ENCODE data around the gene PLXNC1. TPM values are rescaled to one million over a fixed set of nuclear protein-coding genes. Genes with fewer than 3 reads are reported as not detected.

PLXNC1 gene
- total and polyA plus RNA-seq, 2 donors (not counting 1 experiment from before 2014, with no cell fraction given) = 9.7 to 33.6 TPM

GRCh38 chr12:94297876-94298505 lies 149.6 kb downstream of the PLXNC1 start:
- peak overlapping the region; percentile 81 to 89 for H3K27ac ChIP-seq (ENCODE audit: low read length in 2 of 2)
- peaks cover 37 to 43% of the 10 kb centered on the region in 2 donors for H3K4me1 ChIP-seq (ENCODE audit: control insufficient read depth in 2 of 2, insufficient read depth in 2 of 2, low read length in 2 of 2)
- ChIA-PET POLR2A (no interaction called here), CTCF (interaction anchor here (0.6 to 1.4 kb wide), 4 partner anchors 12 to 914 kb away, joined by 3 to 5 read pairs (median 4); no protein-coding TSS in a partner anchor)
- no peaks in the 10 kb centered on the region for H3K27me3 ChIP-seq (replicated peaks in 1 of 4; ENCODE audit: control extremely low read depth in 1 of 4, control insufficient read depth in 3 of 4, insufficient read depth in 4 of 4, low read length in 3 of 4)
- WGBS (ENCODE audit: insufficient coverage) = no CpG with 5 or more reads among the region's 2 CpGs
- intact Hi-C loops (cut with micrococcal nuclease) = loop anchor here (1.0 to 10.0 kb wide), 3 partner anchors 20 to 93 kb away; no protein-coding TSS in a partner anchor
- Mint-ChIP-seq H3K4me1 (peaks cover 59% of the 10 kb centered on the region), H3K27me3 (no peaks in the 10 kb centered on the region), H3K4me3 (peak overlapping the region; percentile 44), H3K9me3 (ENCODE audit: insufficient read depth) (no peaks in the 10 kb centered on the region), H3K27ac (peak overlapping the region; percentile 85)
- peak overlapping the region; percentile 6 for H2AFZ ChIP-seq (ENCODE audit: insufficient read depth, low read depth, low read length, poor library complexity, severe bottlenecking)
- H3K4me3 ChIP-seq (ENCODE audit: control extremely low read depth in 1 of 5, extremely low read depth in 1 of 5, insufficient read depth in 1 of 5, low read depth in 2 of 5, low read length in 4 of 5) = peak overlapping the region in 1 of 5 experiments; percentile 38
- DNase-seq (no peak), ATAC-seq (ENCODE audit: low read depth) (no peak)
- peaks cover 19% of the 10 kb centered on the region for H3K79me2 ChIP-seq (ENCODE audit: control insufficient read depth, insufficient read depth, low read length)
- peak overlapping the region; percentile 28 for H3K9ac ChIP-seq (ENCODE audit: low read length)
- peak overlapping the region; percentile 64 for H3K4me2 ChIP-seq (replicated peaks; ENCODE audit: low read depth, low read length, poor library complexity, severe bottlenecking)
- no peaks in the 10 kb centered on the region for H3K9me3 ChIP-seq (ENCODE audit: control extremely low read depth in 1 of 3, control insufficient read depth in 2 of 3, insufficient read depth in 1 of 3, low read length in 2 of 3)
- H4K20me1 ChIP-seq (ENCODE audit: control insufficient read depth, insufficient read depth, low read length, poor library complexity, severe bottlenecking) = no peaks in the 10 kb centered on the region
- peaks cover 6 to 55% of the 10 kb centered on the region in 2 experiments for H3K36me3 ChIP-seq (replicated peaks in 1 of 2; ENCODE audit: control extremely low read depth in 1 of 2, control insufficient read depth in 1 of 2, extremely low read depth in 1 of 2, insufficient read depth in 2 of 2, low read length in 1 of 2)
- TF ChIP-seq EZH2 (IDR thresholded peaks at IDR 0.05; ENCODE audit: borderline replicate concordance, insufficient read depth, low read depth, low read length, poor library complexity, severe bottlenecking) = no peak
- no peak for TF ChIP-seq CTCF (IDR thresholded peaks at IDR 0.05)

- H3K4me1 Mint-ChIP-seq = peaks cover 60% of the 10 kb centered on the region
Measured at GRCh38 chr12:94299846-94300245, 151.5 kb downstream of the PLXNC1 start.

More at GRCh38 chr12:94299846-94300245, 151.5 kb downstream of the PLXNC1 start:
- Mint-ChIP-seq H3K9me3 (ENCODE audit: insufficient read depth) (no peaks in the 10 kb centered on the region), H3K27ac (peak overlapping the region; percentile 71), H3K4me3 (no peak overlapping the region), H3K27me3 (no peaks in the 10 kb centered on the region)
- Histone ChIP-seq H3K27me3 (replicated peaks in 1 of 4; ENCODE audit: control extremely low read depth in 1 of 4, control insufficient read depth in 3 of 4, insufficient read depth in 4 of 4, low read length in 3 of 4) (no peaks in the 10 kb centered on the region), H3K9ac (ENCODE audit: low read length) (no peak overlapping the region), H3K9me3 (ENCODE audit: control extremely low read depth in 1 of 3, control insufficient read depth in 2 of 3, insufficient read depth in 1 of 3, low read length in 2 of 3) (no peaks in the 10 kb centered on the region), H3K36me3 (replicated peaks in 1 of 2; ENCODE audit: control extremely low read depth in 1 of 2, control insufficient read depth in 1 of 2, extremely low read depth in 1 of 2, insufficient read depth in 2 of 2, low read length in 1 of 2) (peaks cover 7 to 60% of the 10 kb centered on the region in 2 experiments), H4K20me1 (ENCODE audit: control insufficient read depth, insufficient read depth, low read length, poor library complexity, severe bottlenecking) (no peaks in the 10 kb centered on the region), H3K4me1 (ENCODE audit: control insufficient read depth in 2 of 2, insufficient read depth in 2 of 2, low read length in 2 of 2) (peaks cover 39% of the 10 kb centered on the region in 2 donors), H2AFZ (ENCODE audit: insufficient read depth, low read depth, low read length, poor library complexity, severe bottlenecking) (no peak overlapping the region), H3K27ac (ENCODE audit: low read length in 2 of 2) (no peak overlapping the region), H3K4me2 (replicated peaks; ENCODE audit: low read depth, low read length, poor library complexity, severe bottlenecking) (no peak overlapping the region), H3K79me2 (ENCODE audit: control insufficient read depth, insufficient read depth, low read length) (peaks cover 15% of the 10 kb centered on the region), H3K4me3 (ENCODE audit: control extremely low read depth in 1 of 5, extremely low read depth in 1 of 5, insufficient read depth in 1 of 5, low read depth in 2 of 5, low read length in 4 of 5) (no peak overlapping the region)
- ChIA-PET POLR2A (interaction anchor here (0.6 kb wide), 1 partner anchor 26 kb away, joined by 10 read pairs; no protein-coding TSS in a partner anchor), CTCF (no interaction called here)
- intact Hi-C loops (cut with micrococcal nuclease) = loop anchor here (10.0 kb wide), 1 partner anchor 95 kb away; no protein-coding TSS in a partner anchor
- DNase-seq (no peak), ATAC-seq (ENCODE audit: low read depth) (no peak)
- WGBS (ENCODE audit: insufficient coverage) = 100% methylated on average over 1 of the region's 1 CpG
- no peak for TF ChIP-seq EZH2 (IDR thresholded peaks at IDR 0.05; ENCODE audit: borderline replicate concordance, insufficient read depth, low read depth, low read length, poor library complexity, severe bottlenecking)
- TF ChIP-seq CTCF (IDR thresholded peaks at IDR 0.05) = no peak

Data from B cell (primary cell).